HG02763 (cell line): ENCODE data around the gene GIMAP6.
"Not testable (repeated sequence)": the region's sequence is repeated elsewhere in the genome, so short reads cannot be mapped to it uniquely, and the experiment has no call there.

Experiments
- ATAC-seq: cut with Tn5 transposase; IDR thresholded peaks from one replicate; pipeline ENCODE4 v1.9.1; 2021; ENCODE audit warnings: mild to moderate bottlenecking, moderate library complexity; ENCODE audit not compliant: unreplicated experiment

Gene GIMAP6

DNA sequence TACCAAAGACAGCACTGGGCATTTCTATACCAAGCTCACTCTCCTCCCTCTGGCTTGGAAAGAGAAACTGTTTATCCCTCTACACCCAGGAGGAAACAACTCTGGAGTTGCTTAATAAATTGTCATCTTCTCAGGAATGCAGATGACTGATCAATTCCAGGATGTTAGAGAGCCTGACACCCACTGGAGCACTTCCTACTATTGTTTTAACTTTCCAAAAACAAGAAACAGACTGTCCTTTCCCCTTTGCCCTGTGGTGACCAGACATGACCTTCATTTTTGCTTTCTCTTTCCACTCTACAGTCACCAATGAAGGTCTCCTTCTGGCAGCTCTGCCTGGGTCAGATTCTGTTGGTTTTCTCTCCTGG lies 45.4 kb downstream of the GIMAP6 start:
- ATAC-seq: no peak

DNA sequence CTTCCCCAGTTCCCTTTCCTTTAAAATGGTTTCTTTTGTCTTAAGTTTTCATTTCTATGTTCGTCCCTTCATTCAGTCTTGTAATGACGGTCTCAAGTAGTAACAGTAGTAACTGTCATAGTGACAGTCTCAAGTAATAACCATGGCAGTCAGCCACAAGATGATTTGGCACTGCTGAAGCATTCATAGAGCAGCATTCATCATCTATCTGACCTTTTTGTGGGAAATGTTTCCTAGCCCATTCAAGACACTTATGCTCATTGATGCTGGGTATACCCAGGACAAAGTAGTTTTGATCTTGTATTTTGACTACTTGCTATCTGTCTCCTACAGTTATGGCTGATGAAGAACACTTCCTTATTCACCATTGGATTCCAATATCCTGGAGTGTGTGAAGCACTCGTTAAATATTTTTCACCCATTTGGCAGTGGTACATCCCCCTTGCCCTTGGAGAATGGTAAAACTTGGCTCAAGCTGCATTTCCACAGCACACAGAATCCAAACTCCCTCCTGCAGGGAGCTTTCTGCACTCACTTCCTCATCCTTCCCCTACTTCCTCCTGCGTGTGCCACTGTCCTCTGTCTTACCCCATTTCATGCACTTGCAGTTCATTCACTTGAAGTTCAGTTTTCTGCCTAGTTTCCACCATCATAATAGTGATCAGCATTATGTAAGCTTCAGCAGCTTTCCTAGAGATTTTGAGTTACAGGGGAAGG lies 46.0 kb downstream of the GIMAP6 start:
- ATAC-seq: no peak

DNA sequence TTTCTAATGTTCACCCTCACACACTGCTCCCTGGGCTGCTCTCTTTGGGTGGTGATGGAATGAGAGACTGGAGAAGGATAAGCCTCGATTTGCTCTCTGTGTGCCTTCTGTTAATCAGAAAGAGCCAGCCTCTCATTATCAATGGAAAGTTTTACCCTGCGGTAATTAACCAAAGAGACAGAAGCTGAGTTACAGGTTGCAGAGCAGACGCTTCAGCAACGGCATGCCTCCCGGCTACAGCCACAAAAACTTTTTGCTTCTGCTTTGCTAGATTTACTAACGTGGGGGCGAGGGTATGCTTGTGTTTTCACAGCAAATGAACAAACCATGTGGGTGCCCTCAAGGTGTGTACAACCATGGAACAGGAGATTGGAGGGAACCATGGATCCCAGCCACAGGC lies 47.0 kb downstream of the GIMAP6 start:
- no peak for ATAC-seq

DNA sequence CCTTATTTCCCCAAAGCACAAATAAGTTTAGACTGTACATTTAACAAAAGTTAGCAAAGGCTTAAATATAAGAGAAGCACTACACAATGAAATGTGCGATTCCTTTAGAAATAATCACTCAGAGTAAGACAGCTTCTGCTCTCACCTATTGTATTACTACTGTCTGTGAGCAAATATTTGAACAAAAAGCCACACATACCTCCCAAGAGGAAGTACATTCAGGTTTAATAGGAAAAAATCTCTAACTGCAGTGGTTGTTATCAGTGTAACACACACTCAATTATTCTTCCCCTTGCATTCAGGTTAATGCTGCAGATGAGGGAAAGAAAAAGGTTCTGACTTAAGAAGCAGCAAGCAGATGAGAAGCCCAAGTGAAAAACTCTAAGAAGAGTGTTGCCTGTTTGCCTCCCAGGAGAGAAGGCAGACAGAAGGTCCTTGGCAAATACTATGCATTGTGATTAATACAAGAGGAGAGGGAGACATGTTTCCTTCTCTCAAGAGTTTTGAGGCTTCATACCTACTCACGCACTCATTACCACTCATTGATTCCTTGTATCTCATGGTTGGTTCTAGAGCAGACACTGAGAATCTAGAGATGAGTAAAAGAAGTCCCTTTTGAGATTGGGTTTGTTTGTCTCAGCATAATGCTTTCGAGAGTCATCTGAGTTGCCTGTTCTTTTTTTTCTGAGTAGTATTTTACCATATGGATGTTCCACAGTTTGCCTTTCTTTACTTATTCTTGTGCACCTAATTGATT lies 51.4 kb downstream of the GIMAP6 start:
- ATAC-seq: no peak

DNA sequence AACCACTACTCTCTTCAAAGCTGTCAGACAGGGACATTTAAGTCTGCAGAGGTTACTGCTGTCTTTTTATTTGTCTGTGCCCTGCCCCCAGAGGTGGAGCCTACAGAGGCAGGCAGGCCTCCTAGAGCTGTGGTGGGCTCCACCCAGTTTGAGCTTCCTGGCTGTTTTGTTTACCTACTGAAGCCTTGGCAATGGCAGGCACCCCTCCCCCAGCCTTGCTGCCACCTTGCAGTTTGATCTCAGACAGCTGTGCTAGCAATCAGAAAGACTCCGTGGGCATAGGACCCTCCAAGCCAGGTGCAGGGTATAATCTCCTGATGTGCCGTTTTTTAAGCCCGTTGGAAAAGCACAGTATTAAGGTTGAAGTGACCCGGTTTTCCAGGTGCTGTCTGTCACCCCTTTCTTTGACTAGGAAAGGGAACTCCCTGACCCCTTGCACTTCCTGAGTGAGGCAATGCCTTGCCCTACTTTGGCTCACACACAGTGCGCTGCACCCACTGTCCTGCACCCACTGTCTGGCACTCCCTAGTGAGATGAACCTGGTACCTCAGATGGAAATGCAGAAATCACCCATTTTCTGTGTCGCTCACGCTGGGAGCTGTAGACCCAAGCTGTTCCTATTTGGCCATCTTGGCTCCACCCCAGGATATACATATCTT lies 52.1 kb downstream of the GIMAP6 start:
- not testable (repeated sequence) for ATAC-seq
